Glomerular endothelial cell (primary cell): ENCODE data around the gene PCDH9. TPM values are rescaled to one million over a fixed set of nuclear protein-coding genes. Genes with fewer than 3 reads are reported as not detected.

Experiments
- DNase-seq: peaks from one replicate; pipeline ENCODE4 v3.0.0-alpha.2; 2011; ENCODE audit warnings: low read depth, low spot score; ENCODE audit errors: extremely low read depth
- total RNA-seq: library from RNA; depleted of rRNA; stranded (reverse); fragments of >200 nt; gene quantifications from 2 replicates; pipeline ENCODE4 v1.2.3, GENCODE V29; 2015

PCDH9 gene
- total RNA-seq, 1 donor from 2014 or later = 5.3 TPM

DNA sequence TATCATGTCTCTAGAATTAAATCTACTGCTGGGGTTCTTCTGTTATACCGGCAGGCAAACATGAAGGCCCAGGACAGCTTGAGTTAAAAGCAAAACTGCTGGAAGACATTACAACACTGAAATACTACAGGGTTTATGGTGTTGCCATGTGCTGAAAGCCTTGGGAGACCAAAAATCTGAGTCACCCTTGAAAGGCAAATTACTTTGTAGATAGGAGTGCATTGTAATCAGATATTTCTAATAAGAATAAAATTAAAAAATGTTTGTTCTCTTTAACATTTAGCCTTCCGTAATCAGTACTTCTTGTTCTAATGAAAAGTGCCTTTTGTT is 181.3 kb downstream of the PCDH9 start:
- DNase-seq = peak; percentile 1

- peak; percentile 7 for DNase-seq
Measured at GRCh38 chr13:67048084-67048820, 181.9 kb downstream of the PCDH9 start.

DNA sequence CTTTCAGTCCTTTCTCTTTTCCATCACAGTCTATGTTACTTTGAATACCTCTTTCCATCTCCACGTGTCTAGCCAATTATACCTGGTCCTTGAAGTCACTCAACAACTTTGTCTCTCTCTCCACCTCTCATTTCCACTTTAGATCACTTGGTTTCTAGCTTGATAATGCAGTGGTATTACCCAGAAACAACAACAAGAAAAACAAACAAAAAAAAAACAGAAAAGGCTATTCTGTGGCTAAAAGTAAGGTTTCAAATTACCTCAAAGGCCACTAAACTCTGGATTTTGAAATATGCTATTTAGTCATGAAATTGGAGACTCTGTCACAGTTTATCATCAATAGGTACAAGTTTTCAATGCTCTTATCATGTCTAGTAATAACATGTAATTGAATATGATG is 184.8 kb downstream of the PCDH9 start:
- no peak for DNase-seq

DNA sequence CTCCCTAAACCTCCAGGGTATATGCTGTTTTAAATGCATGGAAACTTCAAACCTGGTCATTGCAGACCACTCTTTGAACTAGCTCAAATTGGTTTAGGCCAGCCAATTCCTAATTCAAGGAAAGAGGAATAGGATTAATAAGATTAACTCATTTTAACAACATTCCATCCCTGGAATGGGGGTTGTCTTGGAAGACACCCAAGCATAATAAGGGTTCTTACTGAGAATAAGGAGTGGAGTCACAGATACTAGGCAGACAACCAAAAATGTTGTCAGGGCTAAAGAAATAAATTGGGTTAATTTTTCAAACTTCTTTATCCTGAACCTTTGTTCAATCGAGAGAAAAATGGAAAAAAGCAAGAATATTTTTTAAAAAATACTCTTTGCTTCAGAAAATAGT is 186.2 kb downstream of the PCDH9 start:
- no peak for DNase-seq

DNA sequence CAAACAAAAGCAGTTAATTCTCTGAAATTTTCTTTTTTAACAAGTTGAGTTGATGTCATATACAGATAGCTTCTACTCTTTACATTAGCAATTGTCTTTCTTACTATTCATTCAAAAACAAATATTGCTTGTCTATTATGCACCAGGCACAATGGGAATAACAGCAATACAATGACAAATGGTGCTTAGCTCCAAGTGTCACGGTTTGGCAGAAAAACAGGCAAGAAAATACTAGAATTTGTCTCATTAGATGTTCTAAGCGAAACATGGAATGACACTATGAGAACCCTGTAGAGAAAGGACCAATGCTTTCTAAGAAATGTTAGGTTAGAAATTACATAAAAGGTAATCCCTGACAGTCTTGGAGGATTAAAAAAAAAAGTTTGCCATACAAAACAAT is 187.6 kb downstream of the PCDH9 start:
- no peak for DNase-seq

- DNase-seq = no peak
Measured at GRCh38 chr13:67036699-67037457, 193.3 kb downstream of the PCDH9 start.

GRCh38 chr13:67033170-67033569 is 197.0 kb downstream of the PCDH9 start:
- no peak for DNase-seq

GRCh38 chr13:67023130-67023876 is 206.8 kb downstream of the PCDH9 start:
- DNase-seq = no peak

DNA sequence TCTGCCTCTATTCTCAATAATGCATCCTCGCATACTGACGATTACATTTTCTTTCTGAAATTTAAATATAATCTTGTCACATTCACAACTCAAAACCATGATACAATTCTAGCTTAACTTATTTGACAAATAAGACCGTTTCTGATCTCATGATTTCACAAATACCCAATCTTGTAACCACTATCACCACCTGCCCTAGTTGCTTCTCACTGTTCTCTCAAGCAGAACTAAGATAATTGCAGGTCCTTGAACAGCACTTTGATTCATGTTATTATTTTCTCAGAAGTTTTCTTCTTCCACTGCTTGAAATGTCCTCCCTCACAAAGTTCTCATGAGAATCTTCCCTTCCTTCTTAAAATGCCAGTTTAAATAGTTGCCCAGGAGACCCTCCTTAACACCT is 211.4 kb downstream of the PCDH9 start:
- no peak for DNase-seq

- no peak for DNase-seq
Measured at GRCh38 chr13:67017276-67017675, 212.9 kb downstream of the PCDH9 start.

DNA sequence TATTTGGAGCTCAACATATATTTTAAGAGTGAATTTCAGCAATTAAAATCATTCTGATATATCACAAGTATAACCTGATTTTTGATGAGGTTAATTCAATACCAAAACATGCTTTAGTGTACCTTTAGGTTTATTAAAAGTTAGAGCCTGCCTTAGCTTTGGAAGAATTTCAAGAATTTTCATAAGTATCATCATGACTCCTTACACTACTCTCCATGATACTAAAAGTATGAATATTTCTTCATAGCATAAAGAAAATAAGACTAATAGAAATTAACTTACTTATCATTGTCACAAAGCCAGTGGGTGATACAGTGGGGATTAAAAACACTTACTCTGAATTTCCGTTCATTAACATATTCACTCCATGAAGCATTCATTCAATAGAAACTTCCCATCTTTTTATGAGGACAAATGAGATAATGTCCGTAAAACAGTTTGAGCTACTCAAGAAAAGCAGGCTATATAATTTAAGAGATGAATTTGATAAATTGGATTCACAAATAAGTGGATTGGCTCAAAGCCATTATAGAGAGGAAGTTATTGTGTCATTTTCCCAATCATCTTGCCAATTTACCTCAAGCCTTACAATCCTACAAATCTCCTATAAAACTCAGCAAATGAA is 214.0 kb downstream of the PCDH9 start:
- DNase-seq = no peak

GRCh38 chr13:67014399-67014798 is 215.7 kb downstream of the PCDH9 start:
- DNase-seq = no peak

DNA sequence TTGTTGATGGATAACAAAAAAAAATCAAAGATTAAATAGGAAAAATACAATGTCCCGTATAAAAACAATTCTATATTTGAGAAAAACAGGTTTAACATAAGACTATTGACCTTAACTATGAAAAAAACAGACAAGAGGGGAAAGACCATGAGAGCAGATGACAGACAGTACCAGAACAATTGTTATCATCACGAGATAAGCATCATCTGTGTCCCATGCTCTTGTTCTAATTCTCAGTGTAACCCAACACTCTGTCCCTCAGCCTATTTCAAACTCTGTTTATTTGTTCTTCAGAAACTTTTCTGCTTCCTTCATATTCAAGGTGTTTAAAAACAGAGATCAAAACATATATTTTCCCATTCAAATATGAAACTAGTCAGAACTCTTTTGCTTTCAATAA is 216.4 kb downstream of the PCDH9 start:
- DNase-seq = no peak

- DNase-seq = no peak
Measured at GRCh38 chr13:67008075-67008668, 222.0 kb downstream of the PCDH9 start.

DNA sequence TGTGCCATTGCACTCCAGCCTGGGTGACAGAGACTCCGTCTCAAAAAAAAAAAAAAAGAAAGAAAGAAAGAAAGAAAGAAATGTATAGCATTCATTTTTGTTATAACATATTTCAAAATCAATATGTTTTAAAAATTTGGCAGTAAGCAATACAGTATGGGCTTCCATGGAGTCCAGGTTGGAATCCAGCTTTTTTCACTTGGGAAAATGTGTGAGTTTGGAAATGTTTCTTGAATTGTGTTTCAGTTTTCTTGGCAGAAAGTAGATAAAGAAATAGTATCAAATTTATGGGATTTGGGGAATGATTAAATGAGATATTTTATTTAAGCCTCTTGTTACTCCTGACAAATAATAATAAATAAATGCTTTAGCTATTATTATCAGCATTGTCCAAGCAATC is 225.6 kb downstream of the PCDH9 start:
- DNase-seq = no peak

DNA sequence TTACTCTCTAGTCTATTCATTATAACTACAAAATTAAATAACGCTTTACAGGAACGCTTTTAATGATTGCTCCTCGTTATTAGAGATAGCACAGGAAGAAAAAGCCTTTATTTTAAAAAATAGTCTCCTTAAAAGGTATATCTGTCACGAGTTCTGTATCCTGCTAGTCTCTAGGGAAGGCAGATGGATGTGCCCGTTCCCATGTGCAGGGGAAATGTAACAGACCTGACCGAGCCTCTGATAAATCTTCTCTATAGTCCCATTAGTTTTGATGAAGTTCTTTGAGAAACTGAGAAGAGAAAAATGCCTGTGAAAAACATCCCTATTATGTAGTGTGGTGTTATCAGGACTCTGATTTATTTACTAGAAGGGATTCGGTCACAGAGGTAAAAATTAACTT is 226.4 kb downstream of the PCDH9 start:
- DNase-seq = no peak

DNA sequence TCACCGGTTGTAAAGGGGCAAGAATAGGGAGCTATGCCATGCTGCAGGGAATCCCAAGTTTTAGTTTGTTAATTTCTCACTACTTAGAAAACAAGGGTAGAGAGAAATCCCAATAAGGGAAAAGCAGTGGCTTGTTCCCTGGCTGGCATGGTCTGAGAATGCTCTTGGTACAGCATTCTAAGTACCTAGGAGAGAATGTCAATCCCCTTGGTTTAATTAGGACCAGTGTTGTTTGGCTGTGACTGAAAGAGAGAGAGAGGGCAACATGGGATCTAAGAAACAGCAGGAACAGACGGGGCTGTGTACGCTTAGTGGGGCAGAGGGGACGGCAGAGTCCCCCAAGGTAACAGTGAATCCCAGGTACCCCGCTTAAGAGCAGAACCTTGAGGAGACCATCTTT is 228.8 kb downstream of the PCDH9 start:
- no peak for DNase-seq

- DNase-seq = no peak
Measured at GRCh38 chr13:66996503-66996902, 233.6 kb downstream of the PCDH9 start.

DNA sequence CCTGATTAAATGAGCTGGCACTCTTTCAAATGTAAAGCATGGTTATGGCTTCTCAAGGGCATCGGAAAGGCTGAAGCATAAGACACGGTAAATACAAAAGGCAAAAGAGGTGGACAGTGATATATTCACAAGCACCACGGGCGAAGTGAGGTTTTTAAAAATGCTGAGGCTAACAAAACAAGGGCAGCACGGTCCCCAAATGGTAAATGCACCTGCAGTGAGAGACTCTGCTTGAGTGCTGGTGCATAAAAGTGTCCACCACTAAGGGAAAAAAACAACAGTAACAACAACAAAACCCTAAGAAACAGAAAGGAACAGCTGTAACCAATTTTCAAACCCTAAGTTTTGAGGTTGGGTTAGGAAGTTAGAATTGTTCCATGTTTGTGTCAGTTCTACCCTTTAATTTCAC is 234.9 kb downstream of the PCDH9 start:
- no peak for DNase-seq

DNA sequence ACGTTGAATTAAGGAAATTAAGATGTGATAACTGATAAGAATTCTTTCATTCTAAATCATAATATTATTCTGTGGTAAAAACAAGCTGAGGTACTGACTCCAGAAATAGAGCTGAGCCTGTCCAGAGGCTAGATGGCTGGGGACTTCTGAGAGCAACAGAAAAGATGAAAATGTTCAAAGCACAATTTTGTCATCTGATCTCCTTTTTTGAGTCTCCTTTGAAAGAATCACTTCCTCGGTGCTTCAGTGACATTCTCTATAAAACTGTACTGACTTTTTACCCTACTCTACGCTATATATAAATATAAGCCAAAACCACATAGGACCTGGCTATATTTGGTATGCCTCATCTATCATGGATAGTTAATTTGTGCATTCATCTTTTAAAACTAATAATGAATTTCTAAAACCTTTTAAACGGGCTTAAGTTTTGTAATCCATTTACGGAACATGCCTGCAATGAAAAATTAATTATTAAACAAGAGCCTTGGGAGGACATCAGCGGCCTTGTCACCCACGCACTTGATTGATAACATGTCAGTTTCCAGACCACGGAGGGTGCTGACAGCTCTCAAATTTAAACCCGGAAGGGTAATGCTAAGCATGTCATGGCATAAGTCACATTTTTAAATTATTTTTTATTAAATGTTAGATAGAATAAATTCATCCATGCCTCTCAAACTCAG is 235.5 kb downstream of the PCDH9 start:
- no peak for DNase-seq
